Stimulated activated naive B cell treated with anti-CD40 and anti-IgM and Interleukin-4, amounts not matched to agents 10 μg/mL and 1 μg/mL and 100 μg/mL, for 72 hours (primary cell): Measurements from ENCODE around the gene C1orf146.
"Not testable (repeated sequence)": the region's sequence is repeated elsewhere in the genome, so short reads cannot be mapped to it uniquely, and the experiment has no call there.

Experiments used
- ATAC-seq, 2 donors: fragments of 150-1000 bp; cut with Tn5 transposase; replicated peaks; 2 replicates each; pipeline ENCODE4 v1.10.0; 2021; ENCODE audit warnings: moderate library complexity in 1 of 2
- DNase-seq: peaks from one replicate; pipeline ENCODE4 v3.0.0; 2021
- H3K27ac Mint-ChIP-seq: one replicate; pipeline ENCODE4 v1.8.0; 2022; ENCODE audit warnings: mild to moderate bottlenecking, mixed read lengths
- H3K27me3 Mint-ChIP-seq, 2 donors: one replicate each; pipeline ENCODE4 v1.8.0; 2022; ENCODE audit warnings: mixed read lengths in 2 of 2
- H3K36me3 Mint-ChIP-seq, 2 donors: one replicate each; pipeline ENCODE4 v1.8.0; 2022; ENCODE audit warnings: mixed read lengths in 2 of 2, mild to moderate bottlenecking in 1 of 2
- H3K4me1 Mint-ChIP-seq, 2 donors: one replicate each; pipeline ENCODE4 v1.8.0; 2022; ENCODE audit warnings: mixed read lengths in 2 of 2, mild to moderate bottlenecking in 1 of 2
- H3K4me3 Mint-ChIP-seq, 2 donors: one replicate each; pipeline ENCODE4 v1.8.0; 2022; ENCODE audit warnings: mild to moderate bottlenecking in 2 of 2, mixed read lengths in 2 of 2, moderate library complexity in 1 of 2
- H3K9me3 Mint-ChIP-seq, 2 donors: one replicate each; pipeline ENCODE4 v1.8.0; 2022; ENCODE audit warnings: mixed read lengths in 2 of 2, mild to moderate bottlenecking in 1 of 2

The C1orf146 gene

GRCh38 chr1:92219028-92219427 lies 1.3 kb downstream of the C1orf146 start:
- H3K9me3 Mint-ChIP-seq, result peaks cover 0 to 2% of the 10 kb centered on the region in 2 donors
- H3K27me3 Mint-ChIP-seq, result peaks cover 0 to 3% of the 10 kb centered on the region in 2 donors
- no peak overlapping the region for H3K27ac Mint-ChIP-seq
- no peaks in the 10 kb centered on the region for H3K36me3 Mint-ChIP-seq
- no peak for ATAC-seq
- no peak overlapping the region for H3K4me3 Mint-ChIP-seq
- no peaks in the 10 kb centered on the region for H3K4me1 Mint-ChIP-seq
- DNase-seq, result no peak

DNA sequence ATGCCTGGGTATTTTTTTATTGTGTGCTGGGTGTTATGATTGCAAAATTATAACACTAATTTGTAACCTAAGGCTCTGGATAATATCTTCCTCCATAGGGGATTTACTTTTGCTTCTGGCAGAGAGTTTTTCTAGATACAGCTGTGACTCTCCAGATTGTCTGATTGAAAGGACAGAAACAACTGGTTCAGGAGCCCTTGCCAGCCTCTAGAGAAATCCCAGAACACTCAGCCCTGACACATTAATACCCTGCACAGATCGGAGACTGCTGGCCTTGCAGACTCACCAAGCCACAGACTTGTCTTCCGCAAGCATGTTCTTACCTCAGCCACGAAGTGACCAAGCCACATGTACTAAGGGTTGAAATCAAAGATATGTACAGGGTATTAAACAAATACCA lies 10.7 kb downstream of the C1orf146 start:
- H3K4me1 Mint-ChIP-seq, result no peaks in the 10 kb centered on the region
- H3K27ac Mint-ChIP-seq, result no peak overlapping the region
- ATAC-seq, result no peak
- peaks cover 0 to 7% of the 10 kb centered on the region in 2 donors for H3K27me3 Mint-ChIP-seq
- H3K4me3 Mint-ChIP-seq, result no peak overlapping the region
- no peak for DNase-seq
- H3K36me3 Mint-ChIP-seq, result no peaks in the 10 kb centered on the region
- H3K9me3 Mint-ChIP-seq, result no peaks in the 10 kb centered on the region

DNA sequence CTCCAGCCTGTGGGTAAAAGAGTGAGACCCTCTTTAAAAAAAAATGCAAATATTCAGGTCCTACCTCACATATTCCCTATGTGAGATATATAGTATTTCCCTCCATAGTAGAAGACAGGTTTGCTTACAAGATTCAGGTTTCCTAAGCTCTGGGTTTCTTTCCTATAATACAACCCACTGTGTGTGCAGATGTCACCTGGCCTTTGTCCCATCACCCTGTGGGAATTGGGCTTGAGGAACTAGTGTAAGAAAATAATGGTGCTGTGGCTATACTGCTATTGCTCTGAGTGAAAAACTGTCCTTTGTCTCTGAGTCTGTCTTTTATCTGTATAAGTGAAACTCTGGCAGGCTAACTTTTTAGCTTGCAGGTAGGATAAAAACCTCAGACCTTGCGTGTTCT lies 13.0 kb downstream of the C1orf146 start:
- no peaks in the 10 kb centered on the region for H3K36me3 Mint-ChIP-seq
- H3K27ac Mint-ChIP-seq, result no peak overlapping the region
- H3K9me3 Mint-ChIP-seq, result no peaks in the 10 kb centered on the region
- DNase-seq, result no peak
- H3K4me3 Mint-ChIP-seq, result no peak overlapping the region
- ATAC-seq, result no peak
- H3K4me1 Mint-ChIP-seq, result no peaks in the 10 kb centered on the region
- peaks cover 0 to 7% of the 10 kb centered on the region in 2 donors for H3K27me3 Mint-ChIP-seq

DNA sequence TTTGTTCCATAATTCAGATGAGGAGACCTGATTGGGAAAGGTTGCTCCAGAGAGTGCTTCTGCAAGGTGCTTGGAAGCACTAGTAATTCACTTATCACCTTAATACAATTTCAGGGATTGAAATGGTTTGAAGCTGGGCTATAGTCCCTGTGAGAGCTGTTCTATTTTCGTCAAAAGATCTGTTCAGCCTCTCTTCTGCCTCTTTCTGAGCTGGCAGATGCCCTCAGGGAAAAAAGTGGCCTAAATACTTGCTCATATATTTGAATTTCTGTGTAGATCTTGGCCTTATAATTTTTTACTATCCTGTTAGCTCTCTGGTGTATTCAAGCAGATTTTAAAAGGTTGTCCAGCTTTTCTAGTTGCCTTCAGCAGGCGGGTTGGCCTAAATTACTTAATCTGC lies 22.3 kb downstream of the C1orf146 start:
- Mint-ChIP-seq H3K36me3 (no peaks in the 10 kb centered on the region), H3K27me3 (peaks cover 15 to 17% of the 10 kb centered on the region in 2 donors), H3K4me1 (no peaks in the 10 kb centered on the region), H3K9me3 (no peaks in the 10 kb centered on the region), H3K27ac (no peak overlapping the region), H3K4me3 (no peak overlapping the region)
- DNase-seq, result no peak
- no peak for ATAC-seq

GRCh38 chr1:92244376-92244775 lies 26.7 kb downstream of the C1orf146 start:
- Mint-ChIP-seq H3K36me3 (peaks cover 8 to 9% of the 10 kb centered on the region in 2 donors), H3K27ac (no peak overlapping the region), H3K4me3 (no peak overlapping the region), H3K9me3 (no peaks in the 10 kb centered on the region), H3K27me3 (no peaks in the 10 kb centered on the region), H3K4me1 (no peaks in the 10 kb centered on the region)
- ATAC-seq (no peak), DNase-seq (no peak)

GRCh38 chr1:92254714-92255113 lies 37.0 kb downstream of the C1orf146 start:
- Mint-ChIP-seq H3K36me3 (peaks cover 60 to 71% of the 10 kb centered on the region in 2 donors), H3K9me3 (peaks cover 18 to 20% of the 10 kb centered on the region in 2 donors)
- not testable (repeated sequence) for H3K27ac Mint-ChIP-seq, ATAC-seq, DNase-seq, H3K4me3 Mint-ChIP-seq, H3K27me3 Mint-ChIP-seq, H3K4me1 Mint-ChIP-seq

DNA sequence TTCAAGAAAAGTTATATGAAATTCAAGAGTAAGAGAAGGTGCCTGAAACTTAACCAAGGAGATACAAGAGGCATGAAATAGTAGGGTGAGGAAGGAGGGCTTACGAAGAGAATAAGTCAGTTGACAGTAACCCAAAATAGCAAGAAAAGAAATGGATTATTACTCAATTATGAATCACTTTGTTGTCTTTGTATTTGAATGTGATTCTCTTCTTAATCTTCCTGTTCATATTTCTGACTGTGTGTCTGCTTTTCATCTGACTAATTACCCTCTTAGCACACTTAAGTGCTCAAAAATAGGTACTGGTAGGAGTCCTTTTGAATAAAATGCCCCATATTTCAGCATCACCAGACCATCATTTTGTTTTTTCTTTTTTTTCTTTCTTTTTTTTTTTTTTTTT lies 41.6 kb downstream of the C1orf146 start:
- Mint-ChIP-seq H3K4me3 (no peak overlapping the region), H3K27ac (no peak overlapping the region), H3K4me1 (no peaks in the 10 kb centered on the region), H3K9me3 (peaks cover 12 to 14% of the 10 kb centered on the region in 2 donors), H3K36me3 (peaks cover 58 to 78% of the 10 kb centered on the region in 2 donors), H3K27me3 (no peaks in the 10 kb centered on the region)
- ATAC-seq (no peak), DNase-seq (no peak)

DNA sequence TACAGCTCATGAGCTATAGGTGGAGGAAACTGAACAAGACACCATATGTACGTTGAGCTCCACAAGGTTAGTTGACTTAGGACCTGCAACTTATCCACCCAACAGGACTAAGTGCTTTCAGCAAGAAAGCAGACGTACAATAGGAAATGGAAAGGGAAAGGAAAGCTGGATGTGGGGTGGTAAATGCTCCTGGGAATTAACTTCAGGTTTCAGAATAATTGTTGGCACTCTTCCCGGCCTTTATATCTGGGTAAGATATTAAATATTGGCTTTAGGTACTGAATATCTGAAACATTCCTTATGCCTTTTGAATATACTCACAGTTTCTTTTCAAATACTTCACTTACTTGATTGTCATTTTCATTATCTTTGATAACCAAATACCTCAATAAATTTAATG lies 44.8 kb downstream of the C1orf146 start:
- Mint-ChIP-seq H3K9me3 (no peaks in the 10 kb centered on the region), H3K36me3 (peaks cover 32 to 58% of the 10 kb centered on the region in 2 donors), H3K27me3 (no peaks in the 10 kb centered on the region), H3K27ac (no peak overlapping the region), H3K4me1 (no peaks in the 10 kb centered on the region), H3K4me3 (no peak overlapping the region)
- no peak for ATAC-seq
- no peak for DNase-seq

DNA sequence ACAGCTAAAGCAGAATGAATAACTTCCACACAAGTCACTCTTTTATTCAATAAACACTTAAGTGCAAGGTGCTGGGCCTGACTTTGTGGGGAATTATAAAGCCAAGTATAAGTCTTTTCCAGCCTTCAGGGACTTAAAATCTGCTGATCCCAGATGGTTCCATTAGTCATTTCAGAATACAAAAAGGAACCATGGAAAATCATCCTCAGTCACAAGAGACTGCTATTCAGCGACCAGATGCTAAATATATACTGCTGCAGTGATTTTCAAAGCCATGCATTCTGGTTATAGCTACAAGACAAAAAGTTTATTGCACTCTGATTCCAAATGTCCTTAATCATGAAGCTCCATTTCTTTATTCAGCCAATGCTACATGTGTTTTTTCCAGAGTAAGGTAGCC lies 55.3 kb downstream of the C1orf146 start:
- Mint-ChIP-seq H3K9me3 (no peaks in the 10 kb centered on the region), H3K36me3 (peaks cover 48 to 50% of the 10 kb centered on the region in 2 donors), H3K27me3 (no peaks in the 10 kb centered on the region), H3K4me1 (no peaks in the 10 kb centered on the region), H3K27ac (no peak overlapping the region), H3K4me3 (no peak overlapping the region)
- DNase-seq, result no peak
- ATAC-seq, result no peak

- DNase-seq, result no peak
- Mint-ChIP-seq H3K27me3 (no peaks in the 10 kb centered on the region), H3K4me3 (no peak overlapping the region), H3K36me3 (peaks cover 55% of the 10 kb centered on the region in 2 donors), H3K4me1 (no peaks in the 10 kb centered on the region), H3K27ac (no peak overlapping the region), H3K9me3 (no peaks in the 10 kb centered on the region)
- ATAC-seq, result no peak
Measured at GRCh38 chr1:92274939-92275338, 57.2 kb downstream of the C1orf146 start.

DNA sequence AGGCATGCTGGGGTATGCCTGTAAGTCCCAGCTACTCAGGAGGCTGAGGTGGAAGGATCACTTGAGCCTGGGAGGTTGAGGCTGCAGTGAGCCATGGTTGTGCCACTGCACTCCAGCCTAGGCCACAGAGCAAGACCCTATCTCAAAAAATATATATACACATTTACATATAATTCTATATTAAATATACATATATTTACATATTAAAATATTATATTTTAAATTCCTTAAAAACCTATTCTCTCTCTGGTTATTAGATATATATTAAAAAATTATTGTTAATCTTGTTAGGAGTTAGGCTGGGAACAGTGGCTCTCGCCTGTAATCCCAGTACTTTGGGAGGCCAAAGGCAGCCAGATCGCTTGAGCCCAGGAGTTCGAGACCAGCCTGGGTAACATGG lies 58.4 kb downstream of the C1orf146 start:
- Mint-ChIP-seq H3K27me3 (no peaks in the 10 kb centered on the region), H3K4me1 (no peaks in the 10 kb centered on the region), H3K36me3 (peaks cover 61 to 63% of the 10 kb centered on the region in 2 donors)

DNA sequence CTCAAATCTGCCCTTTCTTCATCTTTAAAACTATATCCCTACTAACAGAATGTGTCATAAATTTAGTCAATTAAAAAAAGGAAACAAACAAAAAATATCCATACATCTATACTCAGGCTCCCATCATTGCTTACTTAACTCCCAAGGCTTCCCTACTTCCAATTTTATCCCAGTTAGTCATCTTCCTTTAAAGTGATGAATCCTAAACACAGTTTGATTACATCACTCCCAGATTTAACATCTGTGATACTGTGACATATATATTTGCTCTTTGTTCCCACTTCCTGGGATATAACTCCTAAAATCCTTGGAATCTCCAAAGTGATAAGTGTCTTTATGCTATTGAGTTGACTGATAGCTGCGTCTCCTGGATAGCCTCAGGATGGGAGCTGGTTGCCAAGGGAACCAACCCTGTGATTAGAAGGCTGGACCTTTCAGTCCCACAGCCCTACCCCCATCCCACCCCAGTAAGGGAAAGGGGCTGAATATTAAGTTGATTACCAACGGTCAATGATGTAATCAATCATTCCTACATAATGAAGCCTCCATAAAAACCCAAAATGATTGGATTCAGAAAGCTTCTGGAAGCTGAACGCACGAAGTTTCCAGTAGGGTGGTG lies 59.5 kb downstream of the C1orf146 start:
- peaks cover 0 to 2% of the 10 kb centered on the region in 2 donors for H3K9me3 Mint-ChIP-seq

More for the DNA sequence above, 58.4 kb downstream of the C1orf146 start:
- ATAC-seq (no peak), DNase-seq (no peak)
- Mint-ChIP-seq H3K27ac (no peak overlapping the region), H3K4me3 (no peak overlapping the region), H3K9me3 (no peaks in the 10 kb centered on the region)

GRCh38 chr1:92279781-92280180 lies 62.1 kb downstream of the C1orf146 start:
- H3K27me3 Mint-ChIP-seq, ATAC-seq, H3K4me3 Mint-ChIP-seq, H3K9me3 Mint-ChIP-seq, DNase-seq, H3K27ac Mint-ChIP-seq: not testable (repeated sequence)
- Mint-ChIP-seq H3K36me3 (peaks cover 79% of the 10 kb centered on the region in 2 donors), H3K4me1 (peaks cover 7 to 20% of the 10 kb centered on the region in 2 donors)

More for the DNA sequence above, 59.5 kb downstream of the C1orf146 start:
- no peak for ATAC-seq
- Mint-ChIP-seq H3K4me1 (peaks cover 0 to 6% of the 10 kb centered on the region in 2 donors), H3K27ac (no peak overlapping the region), H3K36me3 (peaks cover 71 to 74% of the 10 kb centered on the region in 2 donors), H3K4me3 (no peak overlapping the region), H3K27me3 (no peaks in the 10 kb centered on the region)
- DNase-seq, result no peak

- not testable (repeated sequence) for DNase-seq, ATAC-seq, H3K4me3 Mint-ChIP-seq, H3K9me3 Mint-ChIP-seq, H3K27ac Mint-ChIP-seq, H3K27me3 Mint-ChIP-seq
- H3K36me3 Mint-ChIP-seq, result peaks cover 78 to 80% of the 10 kb centered on the region in 2 donors
- H3K4me1 Mint-ChIP-seq, result peaks cover 7 to 20% of the 10 kb centered on the region in 2 donors
Measured at GRCh38 chr1:92281411-92281810, 63.7 kb downstream of the C1orf146 start.

DNA sequence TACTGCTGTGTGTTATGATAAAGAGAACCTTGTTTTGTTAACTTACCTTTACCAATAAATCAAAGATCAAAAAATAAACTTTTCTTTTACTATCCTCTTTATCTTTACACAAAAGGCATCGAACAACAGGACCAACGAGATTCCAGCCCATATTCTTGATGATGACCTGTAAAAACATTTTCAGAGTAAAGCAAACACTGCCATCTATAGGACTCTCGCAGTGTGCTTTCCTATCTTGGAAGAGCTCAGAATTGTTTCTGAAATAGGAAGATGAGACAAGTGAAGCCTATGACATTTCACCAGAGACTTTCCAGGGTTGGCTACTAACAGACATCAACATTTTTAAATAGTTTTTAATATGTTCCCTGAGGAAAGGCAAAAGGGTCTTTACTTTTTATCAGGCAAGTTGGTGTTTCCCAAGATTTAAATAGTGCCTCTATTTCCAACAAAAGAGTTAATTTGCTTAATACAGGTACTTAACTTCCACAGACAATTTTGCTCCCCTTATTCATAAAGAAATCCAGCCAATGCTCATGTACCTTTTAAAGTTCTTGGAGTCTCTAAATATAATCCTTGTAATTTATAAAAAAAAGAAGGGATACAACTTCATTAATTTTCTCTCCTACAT lies 73.8 kb downstream of the C1orf146 start:
- no peaks in the 10 kb centered on the region for H3K27me3 Mint-ChIP-seq
- H3K4me3 Mint-ChIP-seq, result no peak overlapping the region
- H3K27ac Mint-ChIP-seq, result no peak overlapping the region
- no peak for ATAC-seq
- H3K4me1 Mint-ChIP-seq, result peaks cover 9% of the 10 kb centered on the region in 2 donors
- H3K36me3 Mint-ChIP-seq, result peaks cover 26 to 44% of the 10 kb centered on the region in 2 donors
- H3K9me3 Mint-ChIP-seq, result no peaks in the 10 kb centered on the region
- DNase-seq, result no peak
